ENCODE data around the gene ZNF177.

GRCh38 chr19:9348671-9349070 lies 14.1 kb upstream of the ZNF177 start:
- no peak for TF ChIP-seq CTCF (IDR thresholded peaks at IDR 0.05)
- no peak for TF ChIP-seq EZH2phosphoT487 (IDR thresholded peaks at IDR 0.05)
- no peak for TF ChIP-seq EZH2 (IDR thresholded peaks at IDR 0.05)

Data from neural progenitor cell (in vitro differentiated cells).